Mesothelial cell of epicardium (in vitro differentiated cells): ENCODE results near the gene FAM20C. TPM values are rescaled to one million over a fixed set of nuclear protein-coding genes. Genes with fewer than 3 reads are reported as not detected.

Experiments
- DNase-seq, 2 experiments: peaks; one replicate each; pipeline ENCODE4 v3.0.0; 2021; ENCODE audit warnings: low spot score in 2 of 2; ENCODE audit not compliant: unreplicated experiment in 2 of 2
- H3K27ac Mint-ChIP-seq: 2 replicates; pipeline ENCODE4 v1.8.0; 2021; ENCODE audit warnings: mixed read lengths
- H3K27me3 Mint-ChIP-seq: 2 replicates; pipeline ENCODE4 v1.8.0; 2021; ENCODE audit warnings: low read depth, mixed read lengths
- H3K36me3 Mint-ChIP-seq: 2 replicates; pipeline ENCODE4 v1.8.0; 2021; ENCODE audit warnings: mixed read lengths
- H3K4me1 Mint-ChIP-seq: 2 replicates; pipeline ENCODE4 v1.8.0; 2021; ENCODE audit warnings: mixed read lengths
- H3K4me3 Mint-ChIP-seq: 2 replicates; pipeline ENCODE4 v1.8.0; 2021; ENCODE audit warnings: mild to moderate bottlenecking, moderate library complexity, mixed read lengths
- H3K9me3 Mint-ChIP-seq: 2 replicates; pipeline ENCODE4 v1.8.0; 2021; ENCODE audit warnings: mixed read lengths
- total RNA-seq: library from RNA; stranded (reverse); gene quantifications from 3 replicates; pipeline ENCODE4 v1.2.1, GENCODE V29; 2021
- TF ChIP-seq, protein P1 (sequence below): fragments of 200-600 bp; sonication (generic); IDR thresholded peaks from one replicate; pipeline ENCODE4 v1.5.0; 2021; ENCODE audit warnings: antibody characterized with exemption; ENCODE audit not compliant: unreplicated experiment

Gene FAM20C
- total RNA-seq, 1 donor from 2014 or later, result 17.8 TPM

DNA sequence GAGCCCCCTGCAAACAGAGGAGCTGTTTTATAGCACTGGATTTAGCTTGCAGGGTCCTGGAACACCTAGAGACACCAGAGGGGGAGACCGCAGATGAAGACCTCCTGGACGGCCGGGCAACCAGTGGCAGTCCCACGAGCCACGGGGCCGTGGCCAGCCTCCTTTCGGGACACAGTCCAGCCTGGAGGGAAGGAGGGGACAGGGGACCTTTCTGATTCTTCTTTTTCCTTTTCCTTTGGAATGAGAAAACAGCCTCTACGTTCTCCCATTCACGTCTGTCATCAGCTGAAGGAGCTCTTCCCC lies 35.4 kb upstream of the FAM20C start:
- Mint-ChIP-seq H3K4me3 (no peak overlapping the region), H3K36me3 (no peaks in the 10 kb centered on the region), H3K9me3 (no peaks in the 10 kb centered on the region), H3K4me1 (peaks cover 8% of the 10 kb centered on the region), H3K27ac (no peak overlapping the region), H3K27me3 (peaks cover 9% of the 10 kb centered on the region)
- TF ChIP-seq, protein P1, sequence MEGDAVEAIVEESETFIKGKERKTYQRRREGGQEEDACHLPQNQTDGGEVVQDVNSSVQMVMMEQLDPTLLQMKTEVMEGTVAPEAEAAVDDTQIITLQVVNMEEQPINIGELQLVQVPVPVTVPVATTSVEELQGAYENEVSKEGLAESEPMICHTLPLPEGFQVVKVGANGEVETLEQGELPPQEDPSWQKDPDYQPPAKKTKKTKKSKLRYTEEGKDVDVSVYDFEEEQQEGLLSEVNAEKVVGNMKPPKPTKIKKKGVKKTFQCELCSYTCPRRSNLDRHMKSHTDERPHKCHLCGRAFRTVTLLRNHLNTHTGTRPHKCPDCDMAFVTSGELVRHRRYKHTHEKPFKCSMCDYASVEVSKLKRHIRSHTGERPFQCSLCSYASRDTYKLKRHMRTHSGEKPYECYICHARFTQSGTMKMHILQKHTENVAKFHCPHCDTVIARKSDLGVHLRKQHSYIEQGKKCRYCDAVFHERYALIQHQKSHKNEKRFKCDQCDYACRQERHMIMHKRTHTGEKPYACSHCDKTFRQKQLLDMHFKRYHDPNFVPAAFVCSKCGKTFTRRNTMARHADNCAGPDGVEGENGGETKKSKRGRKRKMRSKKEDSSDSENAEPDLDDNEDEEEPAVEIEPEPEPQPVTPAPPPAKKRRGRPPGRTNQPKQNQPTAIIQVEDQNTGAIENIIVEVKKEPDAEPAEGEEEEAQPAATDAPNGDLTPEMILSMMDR, result no peak
- no peak for DNase-seq

DNA sequence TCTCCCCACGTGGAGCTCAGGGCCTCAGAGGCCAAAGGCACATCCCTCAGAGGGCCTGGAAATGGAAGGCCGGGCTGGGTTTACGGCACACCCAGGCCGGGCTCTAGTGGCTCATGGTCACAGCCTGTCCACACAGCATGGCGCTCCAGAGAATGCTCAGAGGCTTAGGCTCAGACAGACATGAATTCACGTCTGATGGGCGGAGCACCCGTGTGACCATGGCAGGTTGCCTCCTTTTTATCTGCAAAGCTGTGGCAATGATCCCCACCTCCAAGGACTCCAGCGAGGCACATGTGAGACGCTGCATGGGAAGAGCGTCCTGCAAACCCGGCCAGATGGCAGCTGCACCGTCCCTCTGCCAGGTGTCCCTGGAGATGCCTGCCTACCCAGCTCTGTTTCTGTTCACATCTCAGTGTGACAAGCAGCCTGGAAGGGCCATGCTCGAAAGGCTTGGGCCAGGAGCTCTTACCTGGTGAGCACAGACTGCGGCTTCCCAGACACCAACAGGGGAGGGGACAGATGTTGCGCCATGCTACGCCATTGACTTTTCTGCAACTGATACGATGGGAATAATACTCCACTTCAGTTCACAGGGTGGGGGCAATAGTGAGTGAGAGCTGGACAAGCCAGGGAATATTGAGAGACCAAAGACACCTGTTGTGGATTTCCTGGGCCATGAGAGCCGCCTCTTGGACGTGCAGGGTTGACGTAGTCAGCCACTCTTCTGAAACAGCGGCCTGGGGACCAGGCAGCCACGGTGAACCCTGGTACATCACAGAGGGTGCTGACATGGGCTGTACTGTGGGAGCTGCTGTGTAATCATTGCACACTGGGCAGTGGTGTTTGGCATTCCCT lies 34.4 kb upstream of the FAM20C start:
- TF ChIP-seq, protein P1, result no peak
- no peaks in the 10 kb centered on the region for H3K36me3 Mint-ChIP-seq
- no peak for DNase-seq
- H3K27ac Mint-ChIP-seq, result no peak overlapping the region
- H3K4me3 Mint-ChIP-seq, result no peak overlapping the region
- H3K27me3 Mint-ChIP-seq, result peaks cover 17% of the 10 kb centered on the region
- H3K4me1 Mint-ChIP-seq, result peaks cover 11% of the 10 kb centered on the region
- H3K9me3 Mint-ChIP-seq, result no peaks in the 10 kb centered on the region

DNA sequence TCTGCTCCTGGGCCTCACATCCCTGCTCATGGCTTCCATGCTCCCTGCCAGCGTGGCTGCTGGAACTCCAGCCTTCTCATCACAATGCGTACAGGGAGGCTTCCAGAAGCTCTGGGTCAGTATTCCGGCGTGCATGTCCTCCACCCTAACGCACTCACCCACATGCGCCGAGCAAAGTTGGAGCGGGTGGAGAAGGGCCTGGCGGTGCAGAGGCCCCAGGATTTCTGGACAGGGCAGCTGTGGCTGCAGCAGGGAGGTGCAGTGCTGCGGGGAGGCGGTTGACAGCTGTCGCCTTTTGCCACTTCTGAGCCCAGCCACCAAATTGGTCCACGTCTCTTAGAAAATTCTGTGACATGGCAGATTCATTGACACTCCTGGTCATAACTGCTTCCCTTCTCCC lies 33.6 kb upstream of the FAM20C start:
- TF ChIP-seq, protein P1, result no peak
- H3K36me3 Mint-ChIP-seq, result no peaks in the 10 kb centered on the region
- no peak overlapping the region for H3K27ac Mint-ChIP-seq
- H3K4me3 Mint-ChIP-seq, result no peak overlapping the region
- DNase-seq, result no peak
- peaks cover 14% of the 10 kb centered on the region for H3K4me1 Mint-ChIP-seq
- peaks cover 24% of the 10 kb centered on the region for H3K27me3 Mint-ChIP-seq
- no peaks in the 10 kb centered on the region for H3K9me3 Mint-ChIP-seq

DNA sequence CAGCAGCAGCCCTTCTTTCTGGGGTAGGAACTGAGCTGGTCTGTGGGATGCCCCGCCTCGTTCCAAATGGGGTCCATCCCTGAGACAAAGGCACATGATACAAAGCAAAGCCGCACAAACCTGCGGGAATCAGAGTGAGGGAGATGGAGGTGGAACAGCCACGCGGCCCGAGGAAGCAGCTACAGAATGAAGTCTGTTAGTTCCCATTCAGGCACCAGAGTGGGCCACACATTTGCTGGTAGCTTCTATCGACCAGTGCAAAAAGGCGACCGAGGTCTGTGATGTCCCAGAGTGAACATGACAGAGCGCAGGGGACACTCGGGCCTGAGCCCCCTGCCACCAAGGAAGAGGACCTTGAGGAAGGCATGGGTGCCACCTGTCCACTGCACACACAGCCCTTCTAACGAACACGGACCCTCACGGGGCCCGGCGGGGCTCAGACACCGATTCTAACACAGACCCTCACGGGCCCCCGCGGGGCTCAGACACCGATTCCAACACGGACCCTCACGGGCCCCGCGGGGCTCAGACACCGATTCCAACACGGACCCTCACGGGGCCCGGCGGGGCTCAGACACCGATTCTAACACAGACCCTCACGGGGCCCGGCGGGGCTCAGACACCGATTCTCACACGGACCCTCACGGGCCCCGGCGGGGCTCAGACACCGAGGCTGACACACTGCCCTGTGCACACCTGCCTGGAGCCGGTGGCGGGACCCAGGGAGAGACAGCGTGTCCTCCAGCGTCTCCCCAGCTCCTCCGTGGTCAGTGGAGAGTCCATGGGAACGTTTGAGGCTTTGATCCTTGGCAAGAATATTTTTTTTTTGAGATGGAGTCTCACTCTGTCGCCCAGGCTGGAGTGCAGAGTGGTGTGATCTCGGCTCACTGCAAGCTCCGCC lies 32.8 kb upstream of the FAM20C start:
- peaks cover 14% of the 10 kb centered on the region for H3K4me1 Mint-ChIP-seq
- H3K36me3 Mint-ChIP-seq, result no peaks in the 10 kb centered on the region
- peaks cover 26% of the 10 kb centered on the region for H3K27me3 Mint-ChIP-seq
- no peak overlapping the region for H3K27ac Mint-ChIP-seq
- no peak overlapping the region for H3K4me3 Mint-ChIP-seq
- TF ChIP-seq, protein P1, result no peak
- no peak for DNase-seq
- no peaks in the 10 kb centered on the region for H3K9me3 Mint-ChIP-seq

DNA sequence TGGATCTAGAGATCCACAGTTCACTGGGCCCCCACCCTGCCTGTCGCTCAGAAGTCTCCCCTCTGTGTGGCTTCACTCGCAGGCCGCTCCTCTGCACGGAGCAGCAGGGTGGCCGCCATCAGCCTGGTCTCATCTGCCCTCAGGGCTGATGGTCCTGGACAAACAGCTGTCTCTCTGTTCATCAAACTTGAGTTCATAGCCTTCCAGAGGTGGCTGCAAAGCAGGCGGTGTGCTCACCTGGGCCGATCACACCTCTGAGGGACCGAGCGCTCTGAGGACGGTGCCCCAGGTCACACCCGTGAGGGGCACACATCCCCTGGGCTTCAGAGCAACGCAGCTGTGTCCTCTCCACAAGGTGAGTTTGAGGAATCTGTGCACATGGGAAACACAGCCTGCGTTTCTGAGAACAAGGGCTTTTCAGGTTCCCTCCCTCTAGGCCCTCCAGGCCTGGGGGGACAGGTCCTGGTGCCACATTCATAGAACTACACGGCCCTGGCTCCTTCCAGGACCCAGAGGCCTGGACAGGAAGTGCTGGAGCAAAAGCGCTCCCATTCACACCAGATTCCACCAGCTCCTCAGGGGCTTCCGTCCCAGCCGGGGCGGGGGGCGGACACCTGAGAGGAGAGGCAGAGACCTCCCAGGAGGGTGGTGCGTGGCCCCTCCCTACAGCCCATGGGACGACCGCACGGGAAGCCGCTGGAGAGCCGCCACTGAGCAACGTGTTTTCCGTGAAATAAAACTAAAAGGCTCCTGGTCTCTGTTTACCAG lies 31.2 kb upstream of the FAM20C start:
- Mint-ChIP-seq H3K9me3 (no peaks in the 10 kb centered on the region), H3K36me3 (no peaks in the 10 kb centered on the region), H3K4me1 (peaks cover 9% of the 10 kb centered on the region), H3K4me3 (no peak overlapping the region), H3K27ac (no peak overlapping the region), H3K27me3 (peaks cover 25% of the 10 kb centered on the region)
- DNase-seq, result no peak
- TF ChIP-seq, protein P1, result no peak
